ENCODE data around the gene DYNC1I1. TPM values are rescaled to one million over a fixed set of nuclear protein-coding genes. Genes with fewer than 3 reads are reported as not detected.

The DYNC1I1 gene
- total RNA-seq: 1 to 10 TPM; 2.1 to 7.6 TPM
- under 1 TPM; 0.39 to 0.77 TPM for polyA plus RNA-seq
- long read RNA-seq, donor 1, partial matches to known transcripts: 5 of 5 reads
- long read RNA-seq, donor 1, other reads (novel, unspliced or antisense): 0 of 5 reads
- long read RNA-seq, donor 2: 0 reads
- long read RNA-seq, donor 3, partial matches to known transcripts: 5 of 5 reads
- long read RNA-seq, donor 3, other reads (novel, unspliced or antisense): 0 of 5 reads
- long read RNA-seq, donor 4, partial matches to known transcripts: 0 of 1 reads
- long read RNA-seq, donor 4, other reads (novel, unspliced or antisense): 0 of 1 reads
- long read RNA-seq, donor 5, partial matches to known transcripts: 0 of 1 reads
- long read RNA-seq, donor 5, other reads (novel, unspliced or antisense): 0 of 1 reads

DNA sequence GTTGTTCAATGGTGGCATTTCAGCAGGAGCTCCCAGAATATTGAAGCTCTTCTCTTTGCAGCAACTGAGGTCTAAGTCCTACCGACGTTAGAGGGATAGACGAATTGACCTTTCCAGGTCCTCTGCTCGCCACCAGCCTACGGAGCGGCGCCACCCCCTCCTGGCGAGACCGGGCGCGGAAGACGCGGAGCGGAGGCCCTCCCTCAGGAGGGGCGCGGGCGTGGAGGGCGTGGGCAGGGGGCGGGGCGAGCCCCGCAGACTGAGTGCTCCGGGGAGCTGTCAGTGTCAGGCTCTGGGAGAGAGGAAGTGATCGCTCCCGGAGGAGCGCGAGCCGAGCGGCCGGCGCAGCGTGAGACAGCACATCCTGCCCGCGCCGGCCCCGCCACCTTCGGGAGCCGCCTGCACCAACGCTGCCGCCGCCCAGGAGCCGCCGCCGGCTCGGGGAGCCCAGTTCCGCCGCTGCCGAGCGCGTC is at the start of gene DYNC1I1:
TSS of gene DYNC1I1 (plus strand) at position 257 of the 473 bp plus-strand sequence. CDS start 32,176 bp downstream, outside the sequence.
- Histone ChIP-seq H3K36me3 (ENCODE audit: control insufficient read depth in 4 of 4, insufficient read depth in 4 of 4, low read length in 4 of 4) (no peaks in the 10 kb centered on the region), H3K27me3 (ENCODE audit: control insufficient read depth in 3 of 3, insufficient read depth in 3 of 3, low read length in 2 of 3) (peaks cover 0 to 14% (median 0%) of the 10 kb centered on the region in 3 donors), H3K4me1 (ENCODE audit: control insufficient read depth in 5 of 5, insufficient read depth in 5 of 5, low read length in 5 of 5) (peaks cover 0 to 7% (median 0%) of the 10 kb centered on the region in 5 donors), H3K9ac (ENCODE audit: insufficient read depth in 1 of 2, low read length in 2 of 2) (peak within 1 kb of the TSS in 1 of 2 donors; percentile 50), H3K27ac (ENCODE audit: low read depth in 1 of 2, low read length in 1 of 2) (peak within 1 kb of the TSS in 1 of 2 donors; percentile 78), H3K9me3 (ENCODE audit: control insufficient read depth in 4 of 4, insufficient read depth in 3 of 4, low read length in 3 of 4) (no peaks in the 10 kb centered on the region), H3K4me3 (peak within 1 kb of the TSS; percentile 30)
- ATAC-seq (ENCODE audit: insufficient read depth, low FRiP score): peak; percentile 93
- DNase-seq: peak; percentile 76 to 89 (median 80)
- 1% methylated on average over 24 to 49 of the region's 49 CpGs for WGBS, 2 donors
- TF ChIP-seq, protein P1, sequence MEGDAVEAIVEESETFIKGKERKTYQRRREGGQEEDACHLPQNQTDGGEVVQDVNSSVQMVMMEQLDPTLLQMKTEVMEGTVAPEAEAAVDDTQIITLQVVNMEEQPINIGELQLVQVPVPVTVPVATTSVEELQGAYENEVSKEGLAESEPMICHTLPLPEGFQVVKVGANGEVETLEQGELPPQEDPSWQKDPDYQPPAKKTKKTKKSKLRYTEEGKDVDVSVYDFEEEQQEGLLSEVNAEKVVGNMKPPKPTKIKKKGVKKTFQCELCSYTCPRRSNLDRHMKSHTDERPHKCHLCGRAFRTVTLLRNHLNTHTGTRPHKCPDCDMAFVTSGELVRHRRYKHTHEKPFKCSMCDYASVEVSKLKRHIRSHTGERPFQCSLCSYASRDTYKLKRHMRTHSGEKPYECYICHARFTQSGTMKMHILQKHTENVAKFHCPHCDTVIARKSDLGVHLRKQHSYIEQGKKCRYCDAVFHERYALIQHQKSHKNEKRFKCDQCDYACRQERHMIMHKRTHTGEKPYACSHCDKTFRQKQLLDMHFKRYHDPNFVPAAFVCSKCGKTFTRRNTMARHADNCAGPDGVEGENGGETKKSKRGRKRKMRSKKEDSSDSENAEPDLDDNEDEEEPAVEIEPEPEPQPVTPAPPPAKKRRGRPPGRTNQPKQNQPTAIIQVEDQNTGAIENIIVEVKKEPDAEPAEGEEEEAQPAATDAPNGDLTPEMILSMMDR (IDR thresholded peaks at IDR 0.05; ENCODE audit: control extremely low read depth, extremely low read depth): no peak

DNA sequence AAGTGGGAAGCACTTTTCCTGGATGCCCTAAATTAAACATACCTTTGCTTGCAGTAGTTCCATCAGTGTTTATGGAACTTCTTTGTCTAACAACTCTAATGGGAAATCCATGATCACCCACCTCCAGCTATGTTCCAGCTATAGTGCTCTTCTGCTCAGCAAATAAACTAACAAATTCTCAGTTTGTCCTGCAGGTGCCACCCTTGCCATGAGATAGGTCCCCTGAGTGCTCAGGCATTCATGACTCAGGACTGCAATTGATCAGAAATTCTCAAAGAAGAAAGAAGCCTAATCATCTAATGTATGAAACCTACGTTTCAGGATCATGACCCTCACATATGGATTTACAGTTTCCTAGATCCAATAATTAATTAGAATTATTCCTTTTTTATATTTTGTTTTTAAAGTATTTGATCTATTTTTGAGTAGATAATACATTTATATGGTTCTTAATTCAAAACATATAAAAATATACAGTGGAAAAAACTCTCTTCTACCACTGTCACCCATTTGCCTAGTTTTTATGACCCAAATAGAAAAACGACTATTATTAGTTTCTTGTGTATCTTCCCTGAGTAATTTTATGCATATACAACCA is 48.7 kb upstream of the DYNC1I1 start:
- ATAC-seq (ENCODE audit: insufficient read depth, low FRiP score) (no peak), DNase-seq (peak; percentile 63 to 81 (median 79))
- H3K9ac ChIP-seq (ENCODE audit: insufficient read depth in 1 of 2, low read length in 2 of 2): no peak overlapping the region
- H3K27ac ChIP-seq (ENCODE audit: low read depth in 1 of 2, low read length in 1 of 2): no peak overlapping the region
- TF ChIP-seq, protein P1 (IDR thresholded peaks at IDR 0.05; ENCODE audit: control extremely low read depth, extremely low read depth): no peak
- H3K9me3 ChIP-seq (ENCODE audit: control insufficient read depth in 4 of 4, insufficient read depth in 3 of 4, low read length in 3 of 4): no peaks in the 10 kb centered on the region
- H3K36me3 ChIP-seq (ENCODE audit: control insufficient read depth in 4 of 4, insufficient read depth in 4 of 4, low read length in 4 of 4): no peaks in the 10 kb centered on the region
- H3K4me1 ChIP-seq (ENCODE audit: control insufficient read depth in 5 of 5, insufficient read depth in 5 of 5, low read length in 5 of 5): no peaks in the 10 kb centered on the region
- no peak overlapping the region for H3K4me3 ChIP-seq
- no peaks in the 10 kb centered on the region for H3K27me3 ChIP-seq (ENCODE audit: control insufficient read depth in 3 of 3, insufficient read depth in 3 of 3, low read length in 2 of 3)
- 24% methylated on average over 2 of the region's 2 CpGs for WGBS, 2 donors

DNA sequence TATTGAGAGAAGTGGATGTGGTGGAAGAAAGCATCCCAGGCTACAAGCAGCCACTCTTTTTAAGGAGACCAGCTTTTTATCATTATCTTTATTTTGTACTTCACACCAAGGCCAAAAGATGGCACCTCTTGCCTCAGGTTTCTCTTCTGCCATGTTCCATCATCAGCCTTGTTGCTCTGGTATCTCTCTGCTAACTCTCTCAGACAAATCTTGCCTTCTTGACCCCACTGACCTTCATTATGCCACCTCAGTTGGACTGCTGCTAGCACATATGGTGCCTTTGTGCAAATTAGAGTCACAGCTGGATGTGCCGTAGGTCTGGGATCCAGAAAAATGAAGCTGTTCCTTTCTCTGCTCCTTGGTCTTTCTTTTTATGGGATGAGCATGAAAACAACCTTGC is 47.1 kb upstream of the DYNC1I1 start:
- TF ChIP-seq, protein P1 (IDR thresholded peaks at IDR 0.05; ENCODE audit: control extremely low read depth, extremely low read depth): no peak
- no peaks in the 10 kb centered on the region for H3K9me3 ChIP-seq (ENCODE audit: control insufficient read depth in 4 of 4, insufficient read depth in 3 of 4, low read length in 3 of 4)
- H3K27me3 ChIP-seq (ENCODE audit: control insufficient read depth in 3 of 3, insufficient read depth in 3 of 3, low read length in 2 of 3): no peaks in the 10 kb centered on the region
- DNase-seq (peak in 2 of 3 donors; percentile 22 to 31), ATAC-seq (ENCODE audit: insufficient read depth, low FRiP score) (no peak)
- no peaks in the 10 kb centered on the region for H3K4me1 ChIP-seq (ENCODE audit: control insufficient read depth in 5 of 5, insufficient read depth in 5 of 5, low read length in 5 of 5)
- 87 to 92% methylated on average over 1 of the region's 1 CpG for WGBS, 2 donors
- H3K4me3 ChIP-seq: no peak overlapping the region
- no peaks in the 10 kb centered on the region for H3K36me3 ChIP-seq (ENCODE audit: control insufficient read depth in 4 of 4, insufficient read depth in 4 of 4, low read length in 4 of 4)
- H3K27ac ChIP-seq (ENCODE audit: low read depth in 1 of 2, low read length in 1 of 2): no peak overlapping the region
- no peak overlapping the region for H3K9ac ChIP-seq (ENCODE audit: insufficient read depth in 1 of 2, low read length in 2 of 2)
